IPS-20b (cell line): ENCODE measurements around the gene SNRK.

Experiments used
- H3K27ac ChIP-seq: one replicate; pipeline ENCODE4 v1.5.1; 2013; ENCODE audit warnings: low read length
- H3K27me3 ChIP-seq: 2 replicates; pipeline ENCODE4 v1.6.1; 2013; ENCODE audit warnings: mild to moderate bottlenecking, low read length, inconsistent platforms; ENCODE audit not compliant: insufficient read depth
- H3K36me3 ChIP-seq: 2 replicates; pipeline ENCODE4 v1.6.1; 2013; ENCODE audit warnings: low read depth, mild to moderate bottlenecking, inconsistent platforms, low read length, moderate library complexity; ENCODE audit not compliant: insufficient read depth
- H3K4me1 ChIP-seq: 2 replicates; pipeline ENCODE4 v1.6.1; 2013; ENCODE audit warnings: mild to moderate bottlenecking, control low read depth, inconsistent platforms, low read length, moderate library complexity; ENCODE audit not compliant: insufficient read depth
- H3K4me3 ChIP-seq: 2 replicates; pipeline ENCODE4 v1.5.1; 2013; ENCODE audit warnings: mild to moderate bottlenecking, low read length, inconsistent platforms
- H3K9ac ChIP-seq: 2 replicates; pipeline ENCODE4 v1.6.1; 2013; ENCODE audit warnings: low read depth, mild to moderate bottlenecking, inconsistent platforms, low read length, moderate library complexity
- H3K9me3 ChIP-seq: 2 replicates; pipeline ENCODE4 v1.6.1; 2013; ENCODE audit warnings: mild to moderate bottlenecking, low read depth, low read length, inconsistent platforms; ENCODE audit not compliant: insufficient read depth

The SNRK gene

DNA sequence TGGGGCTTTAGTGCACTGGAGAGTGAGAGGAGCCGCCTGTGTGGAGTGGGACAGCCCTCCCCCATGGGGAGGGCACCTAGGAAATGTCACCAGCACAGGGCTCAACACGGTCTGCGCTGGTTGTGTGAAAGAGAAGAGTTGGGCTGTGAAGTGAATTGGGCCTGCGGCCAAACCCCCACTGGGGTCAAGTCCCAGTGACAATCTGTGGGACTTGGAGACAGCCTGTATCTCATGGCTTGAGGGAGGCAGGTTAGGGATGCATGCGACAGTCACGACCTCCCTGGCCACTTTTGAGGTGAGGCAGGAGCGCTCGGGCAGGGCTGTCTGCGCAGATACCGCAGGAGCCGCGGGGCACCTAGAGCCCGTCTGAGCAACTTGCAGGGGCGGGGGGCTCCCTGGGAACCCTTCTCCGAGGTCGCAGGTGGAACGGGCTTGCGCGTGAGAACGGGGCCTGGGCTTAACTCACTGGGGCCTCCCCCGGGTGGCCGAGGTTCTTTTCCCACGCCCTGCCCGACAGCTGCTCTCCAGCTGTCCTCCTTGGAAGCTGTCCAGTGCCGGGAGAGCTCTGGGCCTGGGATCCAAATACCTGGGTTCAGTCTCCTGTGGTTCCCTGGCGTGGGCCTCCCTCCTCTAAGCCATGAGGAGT is 77.4 kb downstream of the SNRK start:
- Histone ChIP-seq H3K36me3 (peaks cover 4% of the 10 kb centered on the region), H3K9ac (no peak overlapping the region), H3K27ac (no peak overlapping the region), H3K9me3 (no peaks in the 10 kb centered on the region), H3K4me3 (no peak overlapping the region), H3K27me3 (no peaks in the 10 kb centered on the region; the same call in 1 of the 2 replicates), H3K4me1 (peaks cover 8% of the 10 kb centered on the region; the same call in 1 of the 2 replicates)

- Histone ChIP-seq H3K4me3 (no peak overlapping the region), H3K4me1 (peaks cover 8% of the 10 kb centered on the region; the same call in 1 of the 2 replicates)
Measured at GRCh38 chr3:43364494-43364893, 78.2 kb downstream of the SNRK start.

DNA sequence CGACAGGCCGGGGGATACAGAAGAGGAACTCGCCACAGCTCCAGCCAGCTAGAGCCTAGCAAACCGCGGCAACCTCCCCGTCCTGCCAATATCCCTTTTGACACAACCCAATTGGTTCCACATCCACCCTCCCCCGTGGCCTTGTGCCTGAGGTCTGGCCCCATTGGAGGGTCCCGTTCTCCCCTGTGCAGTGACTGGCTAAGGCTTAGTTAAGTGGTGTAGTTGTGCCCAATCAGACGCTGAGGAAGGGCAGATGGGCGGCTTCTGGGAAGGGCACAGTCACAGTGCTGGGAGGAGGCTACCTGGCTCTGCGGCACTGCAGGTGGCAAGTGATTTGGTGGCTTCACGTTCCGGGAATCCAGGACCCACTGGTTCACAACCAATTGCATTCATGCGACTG is 78.6 kb downstream of the SNRK start:
- Histone ChIP-seq H3K27me3 (no peaks in the 10 kb centered on the region; the same call in 1 of the 2 replicates), H3K9ac (no peak overlapping the region)

More at GRCh38 chr3:43364494-43364893, 78.2 kb downstream of the SNRK start:
- Histone ChIP-seq H3K36me3 (peaks cover 4% of the 10 kb centered on the region), H3K9ac (no peak overlapping the region), H3K27me3 (no peaks in the 10 kb centered on the region; the same call in 1 of the 2 replicates), H3K9me3 (no peaks in the 10 kb centered on the region), H3K27ac (no peak overlapping the region)

DNA sequence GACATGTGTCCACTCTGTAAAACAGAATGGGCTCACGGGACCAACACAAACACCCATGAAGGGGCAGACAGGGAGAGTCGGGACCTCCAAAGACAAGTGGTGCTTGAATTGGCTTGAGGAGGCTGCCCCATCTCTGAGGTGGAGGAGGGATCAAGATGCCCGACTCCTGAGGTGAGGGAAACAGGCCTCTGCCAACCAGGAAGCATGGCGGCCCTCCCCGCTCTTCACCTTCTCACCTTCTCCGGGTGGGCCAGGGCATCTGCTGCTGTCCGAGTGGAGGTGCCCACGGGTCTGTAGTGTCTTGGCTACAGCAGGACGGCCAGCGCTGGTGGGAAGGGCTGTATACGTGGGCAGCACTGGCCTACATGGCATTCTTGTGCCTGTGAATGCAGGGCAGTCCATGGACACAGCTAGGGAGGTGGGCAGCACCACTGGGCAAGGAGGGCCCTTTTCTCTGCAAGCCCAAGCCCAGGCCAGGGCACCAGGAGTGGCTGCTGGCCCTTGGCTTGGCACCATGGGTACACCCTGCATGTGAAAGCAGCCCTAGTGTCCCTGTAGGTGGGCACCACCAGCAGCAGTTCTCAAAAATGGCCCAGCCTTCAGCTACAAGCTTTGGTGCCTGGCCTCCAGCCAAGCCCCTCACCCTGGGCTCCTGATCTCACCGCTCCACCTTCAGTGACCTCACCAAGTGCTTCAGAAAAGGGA is 79.4 kb downstream of the SNRK start:
- Histone ChIP-seq H3K36me3 (peaks cover 4% of the 10 kb centered on the region), H3K27ac (no peak overlapping the region), H3K9me3 (no peaks in the 10 kb centered on the region), H3K4me3 (no peak overlapping the region), H3K9ac (no peak overlapping the region), H3K27me3 (no peaks in the 10 kb centered on the region; the same call in 1 of the 2 replicates), H3K4me1 (peaks cover 4% of the 10 kb centered on the region; the same call in 1 of the 2 replicates)

More for the DNA sequence above, 78.6 kb downstream of the SNRK start:
- Histone ChIP-seq H3K9me3 (no peaks in the 10 kb centered on the region), H3K4me3 (no peak overlapping the region), H3K27ac (no peak overlapping the region), H3K4me1 (peaks cover 8% of the 10 kb centered on the region; the same call in 1 of the 2 replicates), H3K36me3 (peaks cover 4% of the 10 kb centered on the region)

- Histone ChIP-seq H3K9ac (no peak overlapping the region), H3K4me1 (no peaks in the 10 kb centered on the region), H3K4me3 (no peak overlapping the region), H3K27me3 (no peaks in the 10 kb centered on the region; the same call in 1 of the 2 replicates), H3K27ac (no peak overlapping the region), H3K36me3 (peaks cover 4% of the 10 kb centered on the region), H3K9me3 (no peaks in the 10 kb centered on the region)
Measured at GRCh38 chr3:43366481-43366880, 80.1 kb downstream of the SNRK start.

- H3K4me1 ChIP-seq: no peaks in the 10 kb centered on the region
- H3K4me3 ChIP-seq: no peak overlapping the region
- H3K36me3 ChIP-seq: peaks cover 4% of the 10 kb centered on the region
- no peak overlapping the region for H3K27ac ChIP-seq
- H3K27me3 ChIP-seq: no peaks in the 10 kb centered on the region; the same call in 1 of the 2 replicates
- no peak overlapping the region for H3K9ac ChIP-seq
- no peaks in the 10 kb centered on the region for H3K9me3 ChIP-seq
Measured at GRCh38 chr3:43366885-43367284, 80.5 kb downstream of the SNRK start.

- H3K9ac ChIP-seq: no peak overlapping the region
- H3K27me3 ChIP-seq: no peaks in the 10 kb centered on the region
- H3K27ac ChIP-seq: no peak overlapping the region
- no peak overlapping the region for H3K4me3 ChIP-seq
- no peaks in the 10 kb centered on the region for H3K9me3 ChIP-seq
- peaks cover 13% of the 10 kb centered on the region for H3K4me1 ChIP-seq
- peaks cover 4% of the 10 kb centered on the region for H3K36me3 ChIP-seq
Measured at GRCh38 chr3:43369404-43370292, 83.3 kb downstream of the SNRK start.

GRCh38 chr3:43370293-43370980 is 84.1 kb downstream of the SNRK start:
- peaks cover 4% of the 10 kb centered on the region for H3K36me3 ChIP-seq
- peaks cover 13% of the 10 kb centered on the region for H3K4me1 ChIP-seq
- H3K9ac ChIP-seq: no peak overlapping the region

GRCh38 chr3:43371494-43371893 is 85.2 kb downstream of the SNRK start:
- Histone ChIP-seq H3K4me1 (peaks cover 13% of the 10 kb centered on the region), H3K9ac (no peak overlapping the region)

More at GRCh38 chr3:43370293-43370980, 84.1 kb downstream of the SNRK start:
- no peaks in the 10 kb centered on the region for H3K27me3 ChIP-seq
- no peak overlapping the region for H3K27ac ChIP-seq
- no peaks in the 10 kb centered on the region for H3K9me3 ChIP-seq
- no peak overlapping the region for H3K4me3 ChIP-seq

GRCh38 chr3:43372007-43372740 is 85.8 kb downstream of the SNRK start:
- Histone ChIP-seq H3K36me3 (peaks cover 4% of the 10 kb centered on the region; the same call in 1 of the 2 replicates), H3K27me3 (no peaks in the 10 kb centered on the region), H3K27ac (no peak overlapping the region), H3K9ac (no peak overlapping the region), H3K4me3 (no peak overlapping the region), H3K9me3 (no peaks in the 10 kb centered on the region), H3K4me1 (peaks cover 13% of the 10 kb centered on the region)

More at GRCh38 chr3:43371494-43371893, 85.2 kb downstream of the SNRK start:
- Histone ChIP-seq H3K36me3 (peaks cover 4% of the 10 kb centered on the region; the same call in 1 of the 2 replicates), H3K4me3 (no peak overlapping the region), H3K9me3 (no peaks in the 10 kb centered on the region), H3K27me3 (no peaks in the 10 kb centered on the region), H3K27ac (no peak overlapping the region)
